ENCODE measurements around the gene OLIG1.

DNA sequence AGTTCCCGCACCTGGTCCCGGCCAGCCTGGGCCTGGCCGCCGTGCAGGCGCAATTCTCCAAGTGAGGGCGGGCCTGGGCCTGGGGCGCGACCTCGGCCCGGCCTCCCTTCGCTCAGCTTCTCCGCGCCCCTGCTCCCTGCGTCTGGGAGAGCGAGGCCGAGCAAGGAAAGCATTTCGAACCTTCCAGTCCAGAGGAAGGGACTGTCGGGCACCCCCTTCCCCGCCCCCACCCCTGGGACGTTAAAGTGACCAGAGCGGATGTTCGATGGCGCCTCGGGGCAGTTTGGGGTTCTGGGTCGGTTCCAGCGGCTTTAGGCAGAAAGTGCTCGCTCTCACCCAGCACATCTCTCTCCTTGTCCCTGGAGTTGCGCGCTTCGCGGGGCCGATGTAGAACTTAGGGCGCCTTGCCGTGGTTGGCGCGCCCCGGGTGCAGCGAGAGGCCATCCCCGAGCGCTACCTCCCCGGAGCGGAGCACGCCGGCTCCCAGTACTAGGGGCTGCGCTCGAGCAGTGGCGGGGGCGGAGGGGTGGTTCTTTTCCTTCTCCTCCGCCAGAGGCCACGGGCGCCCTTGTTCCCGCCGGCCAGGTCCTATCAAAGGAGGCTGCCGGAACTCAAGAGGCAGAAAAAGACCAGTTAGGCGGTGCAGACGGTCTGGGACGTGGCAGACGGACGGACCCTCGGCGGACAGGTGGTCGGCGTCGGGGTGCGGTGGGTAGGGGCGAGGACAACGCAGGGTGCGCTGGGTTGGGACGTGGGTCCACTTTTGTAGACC, 1.2 kb downstream of the OLIG1 start:
- no peak for TF ChIP-seq CTCF (IDR thresholded peaks at IDR 0.05)
- no peak for TF ChIP-seq POLR2A (IDR thresholded peaks at IDR 0.05)
- TF ChIP-seq EP300 (IDR thresholded peaks at IDR 0.05), result no peak
